CD4-positive, alpha-beta T cell (primary cell): ENCODE data around the gene SMIM34. TPM values are rescaled to one million over a fixed set of nuclear protein-coding genes. Genes with fewer than 3 reads are reported as not detected.
A peak's percentile ranks its signal among the peaks of the same experiment; 100 is the strongest.
"Not testable (repeated sequence)": the region's sequence is repeated elsewhere in the genome, so short reads cannot be mapped to it uniquely, and the experiment has no call there.

Source experiments
- ATAC-seq: fragments of 200-7000 bp; cut with Tn5 transposase; one replicate; pipeline ENCODE4 v1.10.0; 2022; ENCODE audit warnings: mild to moderate bottlenecking; ENCODE audit not compliant: poor library complexity
- CTCF ChIA-PET: fragments of 350-600 bp; sonication (Branson Sonifier 250); formaldehyde crosslinking; loops from one replicate; lab custom pipeline; 2021; ENCODE audit warnings: antibody characterized with exemption, inconsistent platforms; lab: Charles Lee
- POLR2A ChIA-PET: fragments of 350-600 bp; sonication (Branson Sonifier 250); formaldehyde crosslinking; loops from one replicate; lab custom pipeline; 2021; ENCODE audit warnings: antibody characterized with exemption, inconsistent platforms; lab: Charles Lee
- DNase-seq, 14 experiments: peaks; one replicate each; pipeline ENCODE4 v3.0.0-alpha.2; 2013 to 2020; ENCODE audit warnings: mixed read lengths in 2 of 14
- H3K27ac ChIP-seq, 2 donors: one replicate each; pipeline versions ENCODE4 v1.5.1 to v1.7.0; 2013; ENCODE audit warnings: low read length in 2 of 2, low read depth in 1 of 2, mild to moderate bottlenecking in 1 of 2
- H3K27me3 ChIP-seq, 2 experiments: 1 replicate in 1 of 2; 2 replicates in 1 of 2; pipeline versions ENCODE4 v1.6.1 to v1.7.0; 2013; ENCODE audit warnings: low read length in 2 of 2, control low read depth in 1 of 2, mild to moderate bottlenecking in 1 of 2, moderate library complexity in 1 of 2; ENCODE audit not compliant: insufficient read depth in 2 of 2, control insufficient read depth in 1 of 2
- H3K36me3 ChIP-seq: one replicate; pipeline ENCODE4 v1.6.1; 2013; ENCODE audit warnings: low read length, control low read depth; ENCODE audit not compliant: insufficient read depth
- H3K4me1 ChIP-seq: one replicate; pipeline ENCODE4 v1.6.1; 2013; ENCODE audit warnings: low read length, control low read depth; ENCODE audit not compliant: insufficient read depth
- H3K4me3 ChIP-seq: one replicate; pipeline ENCODE4 v1.5.1; 2013; ENCODE audit warnings: mild to moderate bottlenecking, low read length, moderate library complexity
- H3K9me3 ChIP-seq, 2 experiments: 1 replicate in 1 of 2; 2 replicates in 1 of 2; pipeline versions ENCODE4 v1.6.1 to v1.7.0; 2013; ENCODE audit warnings: low read length in 2 of 2, mild to moderate bottlenecking in 2 of 2, control low read depth in 1 of 2, moderate library complexity in 1 of 2; ENCODE audit not compliant: control insufficient read depth in 1 of 2, insufficient read depth in 1 of 2
- H3K27ac Mint-ChIP-seq: one replicate; pipeline ENCODE4 v1.8.0; 2020; ENCODE audit warnings: mixed read lengths
- H3K27me3 Mint-ChIP-seq: one replicate; pipeline ENCODE4 v1.8.0; 2021; ENCODE audit warnings: mixed read lengths
- H3K36me3 Mint-ChIP-seq: one replicate; pipeline ENCODE4 v1.8.0; 2021; ENCODE audit warnings: low read depth, mixed read lengths
- H3K4me1 Mint-ChIP-seq: one replicate; pipeline ENCODE4 v1.8.0; 2021; ENCODE audit warnings: low read depth, mixed read lengths
- H3K4me3 Mint-ChIP-seq: one replicate; pipeline ENCODE4 v1.8.0; 2020; ENCODE audit warnings: mild to moderate bottlenecking, mixed read lengths
- H3K9me3 Mint-ChIP-seq: one replicate; pipeline ENCODE4 v1.8.0; 2020; ENCODE audit warnings: mixed read lengths
- intact Hi-C, 2 experiments: fragments of 100-400 bp; cut with DNase I in 1 of 2; cut with micrococcal nuclease in 1 of 2; formaldehyde crosslinking; loops; one replicate each; pipeline versions ENCODE4 v1.15.1 to v1.9.0; 2023 to 2025; cut with DNase I, micrococcal nuclease
- total RNA-seq, 174 experiments: library from RNA in 2 of 174; stranded (reverse) in 2 of 174; gene quantifications; one replicate each; pipeline ENCODE4 v1.2.3 and lab custom pipeline; 2021 to 2026

Gene SMIM34
- total RNA-seq, 2 experiments from 2014 or later = not detected

DNA sequence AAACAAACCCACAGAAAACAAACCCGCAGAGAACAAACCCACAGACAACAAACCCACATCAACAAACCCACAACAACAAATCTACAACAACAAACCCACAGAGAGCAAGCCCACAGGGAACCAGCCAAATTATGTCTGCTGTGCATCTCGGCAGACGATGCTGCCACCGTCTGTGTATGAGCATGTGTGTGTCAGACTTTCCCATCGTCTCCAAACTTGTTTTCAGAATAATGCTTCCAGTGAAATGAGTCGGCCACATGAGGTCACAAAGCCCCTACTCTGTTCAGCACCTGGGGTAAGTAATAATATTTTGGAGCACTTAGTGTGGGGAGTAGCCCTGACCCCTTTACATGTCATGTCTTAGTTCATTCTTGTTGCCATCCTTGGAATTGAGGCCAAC is 17.6 kb downstream of the SMIM34 start:
- CTCF ChIA-PET, H3K27ac ChIP-seq: not testable (repeated sequence)

GRCh38 chr21:34405686-34406085 is 18.1 kb downstream of the SMIM34 start:
- H3K27ac Mint-ChIP-seq = not testable (repeated sequence)

More for the DNA sequence above, 17.6 kb downstream of the SMIM34 start:
- H3K9me3 Mint-ChIP-seq, H3K4me3 ChIP-seq, H3K27me3 ChIP-seq, H3K4me1 Mint-ChIP-seq, H3K36me3 Mint-ChIP-seq, H3K27ac Mint-ChIP-seq, POLR2A ChIA-PET, intact Hi-C loops, ATAC-seq, H3K36me3 ChIP-seq, H3K27me3 Mint-ChIP-seq, H3K4me3 Mint-ChIP-seq, H3K9me3 ChIP-seq, DNase-seq, H3K4me1 ChIP-seq: not testable (repeated sequence)

GRCh38 chr21:34404742-34405141 is 19.0 kb downstream of the SMIM34 start:
- CTCF ChIA-PET, H3K36me3 ChIP-seq, H3K4me3 Mint-ChIP-seq, H3K4me3 ChIP-seq, H3K4me1 Mint-ChIP-seq, H3K27me3 ChIP-seq, H3K4me1 ChIP-seq, H3K27ac ChIP-seq, H3K9me3 Mint-ChIP-seq, POLR2A ChIA-PET, H3K27ac Mint-ChIP-seq, intact Hi-C loops, H3K9me3 ChIP-seq, H3K36me3 Mint-ChIP-seq, DNase-seq, ATAC-seq, H3K27me3 Mint-ChIP-seq: not testable (repeated sequence)

More at GRCh38 chr21:34405686-34406085, 18.1 kb downstream of the SMIM34 start:
- H3K9me3 Mint-ChIP-seq, DNase-seq, H3K36me3 ChIP-seq, H3K27me3 Mint-ChIP-seq, H3K4me1 Mint-ChIP-seq, H3K36me3 Mint-ChIP-seq, H3K27me3 ChIP-seq, H3K4me3 ChIP-seq, CTCF ChIA-PET, H3K27ac ChIP-seq, POLR2A ChIA-PET, intact Hi-C loops, H3K9me3 ChIP-seq, H3K4me1 ChIP-seq, ATAC-seq, H3K4me3 Mint-ChIP-seq: not testable (repeated sequence)

DNA sequence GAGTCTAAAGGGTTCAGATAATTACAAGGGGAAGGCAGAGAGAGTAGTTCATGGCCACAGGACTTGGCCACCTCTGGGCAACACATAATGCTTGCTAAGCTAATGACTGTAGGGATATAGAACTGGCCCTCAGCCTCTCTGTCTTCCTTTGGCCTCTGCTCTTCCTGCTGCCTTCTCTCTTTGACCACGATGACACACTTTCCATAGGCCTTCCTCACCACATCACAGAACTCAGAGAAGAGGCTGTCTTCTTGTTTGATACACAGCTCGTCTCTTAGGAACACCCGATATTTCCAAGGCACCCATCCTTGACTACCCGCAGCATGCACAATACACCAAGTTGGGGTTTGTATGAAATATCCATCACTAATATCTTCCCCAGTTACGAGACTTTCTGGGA is 23.2 kb downstream of the SMIM34 start:
- H3K27me3 ChIP-seq, intact Hi-C loops, H3K4me1 ChIP-seq, H3K4me3 Mint-ChIP-seq, H3K27me3 Mint-ChIP-seq, POLR2A ChIA-PET, H3K36me3 ChIP-seq, CTCF ChIA-PET, H3K9me3 ChIP-seq, DNase-seq, H3K27ac ChIP-seq, H3K4me1 Mint-ChIP-seq, H3K4me3 ChIP-seq, H3K9me3 Mint-ChIP-seq, H3K27ac Mint-ChIP-seq, H3K36me3 Mint-ChIP-seq, ATAC-seq: not testable (repeated sequence)

DNA sequence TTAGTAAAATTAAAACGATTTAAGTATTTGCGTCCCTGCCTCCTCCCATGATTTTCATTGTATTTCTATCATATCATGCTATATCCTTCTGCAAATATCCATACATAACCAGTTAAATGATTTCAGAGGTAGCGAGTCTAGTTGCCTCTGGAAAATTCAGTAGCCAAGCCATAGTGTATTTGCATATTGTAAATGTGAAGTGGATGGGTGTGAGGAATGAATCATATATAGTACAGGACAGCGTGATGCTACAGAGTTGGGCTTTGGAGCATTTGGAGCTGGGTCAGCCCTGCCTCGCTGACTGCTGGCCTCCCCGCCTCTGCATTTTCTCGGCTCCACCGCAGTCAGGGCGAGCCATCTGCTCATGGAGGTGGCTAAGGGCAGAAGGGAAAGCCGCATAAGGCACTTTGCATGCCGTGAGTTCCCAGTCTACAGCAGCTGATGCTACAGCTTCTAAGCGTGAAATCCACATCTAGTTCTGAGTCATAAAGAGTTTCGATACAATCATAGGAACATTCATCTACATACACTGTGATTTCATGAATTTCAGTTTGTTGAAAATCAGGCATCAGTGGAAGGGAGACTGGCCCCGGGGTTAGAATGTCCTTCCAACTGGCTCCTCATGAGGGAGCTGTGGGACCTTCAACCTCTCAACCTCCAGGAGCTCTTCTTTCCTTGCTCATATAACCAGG is 39.9 kb downstream of the SMIM34 start:
- peak; percentile 44 for ATAC-seq
- H3K4me1 Mint-ChIP-seq, H3K27me3 ChIP-seq, H3K36me3 ChIP-seq, H3K27ac ChIP-seq, H3K4me1 ChIP-seq, DNase-seq, intact Hi-C loops, H3K4me3 ChIP-seq, H3K9me3 ChIP-seq, H3K4me3 Mint-ChIP-seq, H3K9me3 Mint-ChIP-seq, H3K27me3 Mint-ChIP-seq, POLR2A ChIA-PET, CTCF ChIA-PET, H3K36me3 Mint-ChIP-seq, H3K27ac Mint-ChIP-seq: not testable (repeated sequence)

DNA sequence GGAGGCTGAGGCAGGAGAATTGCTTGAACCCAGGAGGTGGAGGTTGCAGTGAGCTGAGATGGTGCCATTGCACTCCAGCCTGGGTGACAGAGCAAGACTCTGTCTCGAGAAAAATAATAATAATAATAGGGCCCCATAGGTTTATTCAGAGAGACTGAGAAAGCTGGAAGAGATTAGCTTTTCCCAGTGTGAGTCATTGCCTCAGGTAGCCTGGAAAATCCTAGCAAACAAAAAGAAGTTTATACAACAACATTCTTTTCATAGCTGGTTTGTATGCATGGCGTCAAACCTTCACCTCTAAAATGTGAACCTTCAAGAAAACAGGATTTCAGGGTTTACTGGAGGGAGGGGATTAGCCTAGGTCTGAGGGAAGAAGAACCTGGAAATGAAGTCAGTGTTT is 40.6 kb downstream of the SMIM34 start:
- H3K27ac Mint-ChIP-seq, DNase-seq, H3K36me3 Mint-ChIP-seq, H3K9me3 ChIP-seq, ATAC-seq, H3K27me3 ChIP-seq, H3K4me1 Mint-ChIP-seq, intact Hi-C loops, H3K4me1 ChIP-seq, H3K4me3 ChIP-seq, H3K27me3 Mint-ChIP-seq, H3K4me3 Mint-ChIP-seq, H3K27ac ChIP-seq, POLR2A ChIA-PET, CTCF ChIA-PET, H3K36me3 ChIP-seq, H3K9me3 Mint-ChIP-seq: not testable (repeated sequence)

DNA sequence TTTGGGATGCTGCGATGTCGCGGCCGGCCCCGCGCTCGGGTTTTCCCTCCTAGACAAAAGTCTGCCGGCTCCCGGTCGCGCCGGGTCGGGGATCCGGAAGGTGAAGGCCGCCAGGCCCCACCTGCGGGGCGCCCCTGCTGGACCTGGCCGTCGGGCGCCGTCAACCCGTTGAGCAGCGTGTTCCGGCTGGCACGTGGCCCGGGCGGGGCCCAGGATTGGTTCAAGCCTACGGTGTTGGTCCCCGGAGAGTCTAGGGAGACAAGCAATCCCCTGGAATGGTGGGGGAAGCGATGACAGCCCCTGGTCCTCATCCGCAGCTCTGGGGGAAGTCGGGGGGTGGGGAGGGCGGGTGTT is 48.2 kb downstream of the SMIM34 start:
- H3K9me3 ChIP-seq, DNase-seq, intact Hi-C loops, H3K9me3 Mint-ChIP-seq, H3K27me3 ChIP-seq, H3K36me3 Mint-ChIP-seq, H3K4me3 ChIP-seq, CTCF ChIA-PET, POLR2A ChIA-PET, H3K4me3 Mint-ChIP-seq, H3K4me1 Mint-ChIP-seq, H3K36me3 ChIP-seq, H3K4me1 ChIP-seq, H3K27ac ChIP-seq, H3K27ac Mint-ChIP-seq, H3K27me3 Mint-ChIP-seq: not testable (repeated sequence)
- ATAC-seq = peak; percentile 61
